Stimulated activated effector memory CD8-positive, alpha-beta T cell treated with anti-CD3 and anti-CD28 coated beads, Interleukin-12 subunit alpha, Interleukin-12 subunit beta, amount 100 ng/mL, for 72 hours (primary cell): ENCODE results near the gene CARD16.
"Not testable (repeated sequence)": the region's sequence is repeated elsewhere in the genome, so short reads cannot be mapped to it uniquely, and the experiment has no call there.

Source experiments
- ATAC-seq: fragments of 150-1000 bp; cut with Tn5 transposase; 2 replicates; pipeline ENCODE4 v1.10.0; 2021
- DNase-seq, 2 donors: peaks; one replicate each; pipeline ENCODE4 v3.0.0; 2021 to 2022; ENCODE audit warnings: low spot score in 2 of 2
- H3K27ac Mint-ChIP-seq: one replicate; pipeline ENCODE4 v1.8.0; 2022; ENCODE audit warnings: mild to moderate bottlenecking, mixed read lengths
- H3K36me3 Mint-ChIP-seq: one replicate; pipeline ENCODE4 v1.8.0; 2022; ENCODE audit warnings: mild to moderate bottlenecking, mixed read lengths
- H3K4me1 Mint-ChIP-seq: one replicate; pipeline ENCODE4 v1.8.0; 2022; ENCODE audit warnings: mixed read lengths
- H3K4me3 Mint-ChIP-seq: one replicate; pipeline ENCODE4 v1.8.0; 2022; ENCODE audit warnings: mild to moderate bottlenecking, mixed read lengths
- H3K9me3 Mint-ChIP-seq: one replicate; pipeline ENCODE4 v1.8.0; 2022; ENCODE audit warnings: mixed read lengths

CARD16 gene

DNA sequence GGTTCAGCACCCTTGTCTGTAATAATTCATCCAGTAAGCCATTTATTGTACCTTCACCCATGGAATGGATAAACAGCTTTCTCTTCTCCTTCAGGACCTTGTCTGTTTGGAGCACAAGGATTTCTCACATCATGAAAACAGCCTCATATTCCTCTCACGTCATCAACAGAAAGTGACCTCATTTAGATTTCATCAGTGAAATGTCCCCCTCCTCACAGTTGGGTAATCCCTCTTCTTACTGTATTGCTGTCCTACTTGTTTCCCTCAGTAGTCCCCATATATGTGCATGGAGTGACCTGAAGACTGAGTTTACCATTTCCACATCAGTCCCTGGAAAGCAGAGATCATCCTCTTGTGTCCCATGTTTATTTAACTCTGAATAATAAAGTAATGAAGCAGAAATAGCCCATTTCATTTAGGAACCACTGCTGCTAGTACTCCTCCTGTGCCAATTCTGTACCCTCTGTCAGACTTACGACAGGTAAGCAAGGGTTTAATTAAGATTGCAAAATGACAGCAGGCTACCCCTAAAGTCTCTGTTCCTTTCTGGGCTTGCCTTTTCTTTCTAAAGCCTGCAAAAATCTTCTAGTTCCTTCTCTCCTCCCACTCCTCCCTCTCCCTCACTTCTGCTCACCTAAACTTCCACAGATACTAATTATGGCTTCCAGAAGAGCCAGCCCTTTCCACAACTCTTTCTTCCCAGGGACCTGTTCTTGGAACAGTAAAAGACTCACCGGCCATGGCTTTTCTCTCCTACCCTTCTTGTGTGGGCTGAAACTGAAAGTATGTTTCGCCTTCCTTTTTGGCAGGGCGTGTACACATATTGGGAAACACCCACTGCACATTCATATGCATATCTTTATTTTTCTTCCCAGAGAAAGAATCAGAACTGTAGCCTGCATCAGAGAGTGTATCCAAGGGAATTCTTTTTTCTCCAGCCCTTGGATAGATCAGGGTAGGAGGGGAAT is at the start of gene CARD16:
Gene CARD16, minus strand, starts transcription at position 779 of the 968 bp plus-strand sequence. Its CDS starts 38 bp downstream, at position 741.
- H3K9me3 Mint-ChIP-seq, H3K36me3 Mint-ChIP-seq: not testable (repeated sequence)
- ATAC-seq (peak; percentile 91), DNase-seq (peak in 1 of 2 donors; percentile 65)
- H3K27ac Mint-ChIP-seq, result peak within 1 kb of the TSS; percentile 95
- peaks cover 59% of the 10 kb centered on the region for H3K4me1 Mint-ChIP-seq
- H3K4me3 Mint-ChIP-seq, result peak within 1 kb of the TSS; percentile 80

DNA sequence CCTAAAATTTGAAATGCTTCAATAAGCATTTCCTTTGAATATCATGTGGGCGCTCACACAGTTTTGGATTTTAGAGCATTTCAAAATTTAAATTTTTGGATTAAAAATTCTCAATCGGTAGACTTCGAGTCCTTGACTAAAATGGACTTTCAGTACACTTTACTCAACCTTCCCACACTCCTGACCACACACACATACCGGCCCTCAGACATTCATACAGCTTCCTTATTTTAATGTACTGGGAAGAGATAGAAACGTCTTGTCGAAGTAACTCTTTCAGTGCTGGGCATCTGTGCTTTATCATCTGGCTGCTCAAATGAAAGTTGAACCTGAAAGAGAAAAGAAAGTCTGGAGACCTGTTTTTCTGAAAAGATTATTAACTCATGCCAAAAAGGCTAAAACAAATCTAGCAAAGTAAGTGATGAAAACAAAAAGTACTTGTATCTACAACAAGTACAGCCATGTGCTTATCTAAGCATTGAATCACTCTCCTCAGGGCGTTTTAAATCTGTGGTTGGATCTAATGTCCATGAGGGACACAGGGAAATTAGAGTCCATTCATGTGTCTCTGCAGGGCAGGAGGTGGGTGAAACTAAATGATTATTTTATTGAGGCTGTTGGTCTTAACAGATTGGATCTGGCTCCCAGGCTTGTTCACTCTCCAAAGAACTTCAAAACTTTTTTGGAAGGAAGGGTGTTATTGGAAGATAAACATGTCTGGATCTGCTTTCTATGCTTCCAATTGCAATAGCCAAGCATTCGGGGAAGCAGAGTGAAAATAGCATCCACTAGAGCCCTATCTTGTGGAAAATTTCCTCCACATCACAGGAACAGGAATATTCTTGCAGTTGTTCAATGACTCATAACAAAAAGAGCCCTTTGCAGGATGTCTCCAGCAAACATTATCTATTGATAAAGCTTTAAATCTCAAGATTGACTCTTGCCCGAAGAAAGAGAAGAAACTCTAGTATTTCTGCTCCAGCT is 47.4 kb upstream of the CARD16 start:
- DNase-seq, result no peak
- H3K36me3 Mint-ChIP-seq, result no peaks in the 10 kb centered on the region
- ATAC-seq, result no peak
- H3K4me1 Mint-ChIP-seq, result no peaks in the 10 kb centered on the region
- no peak overlapping the region for H3K27ac Mint-ChIP-seq
- H3K4me3 Mint-ChIP-seq, result no peak overlapping the region
- H3K9me3 Mint-ChIP-seq, result no peaks in the 10 kb centered on the region

DNA sequence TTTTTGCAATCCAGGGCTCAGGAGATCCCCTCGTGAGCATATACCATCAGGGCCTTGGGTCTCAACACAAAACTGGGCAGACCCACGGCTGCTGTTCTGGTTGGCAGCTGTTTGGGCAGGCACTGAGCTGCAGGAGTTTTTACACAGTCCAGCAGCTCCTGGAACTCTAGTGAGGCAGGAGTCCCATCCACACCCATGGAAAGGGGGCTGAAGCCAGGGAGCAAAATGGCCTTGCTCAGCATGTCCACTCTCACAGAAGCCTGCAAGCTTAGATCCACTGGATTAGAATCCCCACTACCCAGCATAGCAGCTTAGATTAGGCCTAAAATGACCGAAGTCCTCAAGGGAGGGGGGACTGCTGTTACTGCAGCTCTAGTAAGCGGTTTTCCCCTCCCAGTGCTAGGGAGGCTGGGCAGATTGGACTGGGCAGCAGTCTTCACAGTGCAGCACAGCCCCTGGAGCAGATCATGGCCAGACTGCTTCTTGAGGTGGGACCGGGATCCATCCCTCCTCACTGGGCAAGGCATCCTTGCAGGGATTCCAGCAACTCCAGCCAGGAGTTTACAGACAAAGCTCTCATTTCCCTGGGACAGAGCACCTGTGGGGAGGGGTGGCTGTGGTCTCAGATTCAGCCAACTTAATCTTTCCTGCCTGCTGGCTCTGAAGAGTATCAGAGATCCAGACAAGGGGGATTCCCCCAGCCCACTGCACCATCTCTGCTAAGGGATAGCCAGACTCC is 36.4 kb upstream of the CARD16 start:
- Mint-ChIP-seq H3K9me3 (no peaks in the 10 kb centered on the region), H3K27ac (no peak overlapping the region), H3K4me1 (peaks cover 33% of the 10 kb centered on the region), H3K36me3 (no peaks in the 10 kb centered on the region), H3K4me3 (no peak overlapping the region)
- no peak for ATAC-seq
- no peak for DNase-seq

DNA sequence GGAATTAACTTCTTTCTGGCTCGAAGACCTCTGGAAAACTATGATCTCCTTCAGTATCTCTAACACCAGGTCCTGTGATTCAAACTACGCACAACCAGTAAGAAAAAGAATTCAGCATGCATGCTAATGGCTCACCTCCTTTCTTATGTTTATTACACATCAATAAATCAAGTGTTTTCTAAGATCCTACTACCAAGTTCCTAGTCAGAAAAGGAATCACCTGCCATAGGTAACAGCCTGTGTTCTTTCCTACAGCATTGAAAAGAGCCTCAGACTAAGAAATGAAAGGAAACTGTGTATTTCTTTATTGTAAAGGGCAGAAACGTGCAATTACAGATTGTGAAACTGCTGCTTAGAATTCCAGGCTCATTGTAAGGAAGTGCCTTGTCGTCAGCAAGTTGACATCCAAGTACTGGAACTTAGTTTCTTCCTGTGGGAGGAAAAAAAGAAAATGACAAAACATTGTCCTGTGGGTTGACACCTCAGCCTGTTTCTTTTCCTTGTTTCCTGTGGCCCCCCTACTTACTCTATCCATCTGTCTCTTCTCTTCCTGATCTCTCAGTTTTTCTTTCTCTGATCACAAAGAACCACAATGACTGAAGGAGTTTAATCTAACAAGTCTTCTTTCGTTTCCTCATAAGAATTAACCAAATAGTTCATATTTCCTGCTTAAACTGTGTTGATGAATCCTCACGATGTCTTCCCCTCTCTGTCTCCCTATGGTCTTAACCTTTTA is 35.2 kb upstream of the CARD16 start:
- Mint-ChIP-seq H3K27ac (peak overlapping the region; percentile 32), H3K4me1 (peaks cover 33% of the 10 kb centered on the region)
- H3K4me3 Mint-ChIP-seq, H3K36me3 Mint-ChIP-seq, ATAC-seq, DNase-seq, H3K9me3 Mint-ChIP-seq: not testable (repeated sequence)

DNA sequence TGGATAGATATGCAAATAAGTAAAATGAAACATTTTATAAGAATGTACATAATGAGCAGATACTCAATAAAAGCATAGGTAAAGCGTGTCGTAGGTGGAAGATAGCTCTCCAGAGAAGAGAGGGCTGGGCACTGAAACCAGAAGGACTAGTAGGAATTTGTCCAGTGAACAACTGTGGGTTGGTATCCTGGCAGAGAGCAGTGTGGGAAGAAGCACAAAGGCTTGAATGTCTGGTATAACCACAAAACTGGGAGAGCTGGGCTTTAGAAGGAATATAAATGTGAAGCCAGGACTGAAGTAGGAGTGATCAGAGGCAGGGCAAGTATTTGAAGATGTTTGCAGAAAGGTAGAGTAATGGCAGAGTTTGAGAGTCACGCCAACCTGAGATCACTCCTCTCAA is 33.1 kb upstream of the CARD16 start:
- H3K27ac Mint-ChIP-seq, result no peak overlapping the region
- no peaks in the 10 kb centered on the region for H3K9me3 Mint-ChIP-seq
- no peak overlapping the region for H3K4me3 Mint-ChIP-seq
- ATAC-seq (no peak), DNase-seq (no peak)
- peaks cover 33% of the 10 kb centered on the region for H3K4me1 Mint-ChIP-seq
- H3K36me3 Mint-ChIP-seq, result no peaks in the 10 kb centered on the region

DNA sequence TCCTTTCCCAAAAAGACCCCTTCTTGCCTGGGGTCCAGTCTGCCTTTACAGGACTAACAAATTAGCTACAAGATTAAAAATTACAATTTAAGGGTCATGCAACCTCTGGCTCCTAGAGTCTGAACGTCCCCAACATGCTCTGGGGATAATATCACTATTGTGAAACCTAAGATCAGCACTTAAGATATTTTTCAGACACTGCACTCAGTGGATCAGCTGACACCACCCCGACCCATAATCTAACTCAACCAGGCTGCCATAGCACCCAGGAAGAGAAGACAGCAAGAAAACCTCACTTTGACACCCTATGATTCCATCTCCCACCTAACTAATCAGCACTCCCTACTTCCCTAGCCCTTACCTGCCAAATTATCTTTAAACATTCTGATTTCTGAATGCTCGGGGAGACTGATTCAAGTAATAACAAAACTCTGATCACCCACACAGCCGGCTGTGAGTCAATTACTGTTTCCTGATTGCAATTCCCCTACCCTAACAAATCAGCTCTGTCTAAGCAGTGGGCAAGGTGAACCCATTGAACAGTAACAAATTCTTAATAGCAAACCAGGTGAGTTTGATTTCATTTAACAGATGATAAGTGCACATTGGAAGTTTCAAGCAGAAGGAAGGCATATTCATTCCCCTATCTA is 32.1 kb upstream of the CARD16 start:
- ATAC-seq (peak; percentile 98), DNase-seq (peak in 1 of 2 donors; percentile 55)
- H3K4me1 Mint-ChIP-seq, result peaks cover 33% of the 10 kb centered on the region
- H3K9me3 Mint-ChIP-seq, H3K36me3 Mint-ChIP-seq: not testable (repeated sequence)
- H3K4me3 Mint-ChIP-seq, result peak overlapping the region; percentile 37
- peak overlapping the region; percentile 12 for H3K27ac Mint-ChIP-seq

DNA sequence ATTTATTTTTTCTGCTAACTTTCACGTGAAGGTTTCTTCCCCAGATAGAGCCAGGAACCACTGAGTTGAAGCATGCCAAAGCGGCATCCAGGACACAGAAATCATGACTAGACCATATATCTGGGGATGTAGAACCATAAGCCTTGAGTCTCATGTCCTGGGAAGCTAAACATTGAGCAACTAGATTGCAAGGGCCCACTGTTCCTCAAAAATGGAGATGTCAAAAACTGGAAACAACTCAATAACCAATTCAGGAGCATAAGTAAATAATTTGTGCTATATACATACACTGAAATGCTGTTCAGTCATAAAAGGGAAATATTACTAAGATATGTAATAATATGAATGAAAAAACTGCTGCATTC is 29.0 kb upstream of the CARD16 start:
- DNase-seq (no peak), ATAC-seq (no peak)
- no peak overlapping the region for H3K4me3 Mint-ChIP-seq
- no peaks in the 10 kb centered on the region for H3K36me3 Mint-ChIP-seq
- no peak overlapping the region for H3K27ac Mint-ChIP-seq
- peaks cover 33% of the 10 kb centered on the region for H3K4me1 Mint-ChIP-seq
- no peaks in the 10 kb centered on the region for H3K9me3 Mint-ChIP-seq

DNA sequence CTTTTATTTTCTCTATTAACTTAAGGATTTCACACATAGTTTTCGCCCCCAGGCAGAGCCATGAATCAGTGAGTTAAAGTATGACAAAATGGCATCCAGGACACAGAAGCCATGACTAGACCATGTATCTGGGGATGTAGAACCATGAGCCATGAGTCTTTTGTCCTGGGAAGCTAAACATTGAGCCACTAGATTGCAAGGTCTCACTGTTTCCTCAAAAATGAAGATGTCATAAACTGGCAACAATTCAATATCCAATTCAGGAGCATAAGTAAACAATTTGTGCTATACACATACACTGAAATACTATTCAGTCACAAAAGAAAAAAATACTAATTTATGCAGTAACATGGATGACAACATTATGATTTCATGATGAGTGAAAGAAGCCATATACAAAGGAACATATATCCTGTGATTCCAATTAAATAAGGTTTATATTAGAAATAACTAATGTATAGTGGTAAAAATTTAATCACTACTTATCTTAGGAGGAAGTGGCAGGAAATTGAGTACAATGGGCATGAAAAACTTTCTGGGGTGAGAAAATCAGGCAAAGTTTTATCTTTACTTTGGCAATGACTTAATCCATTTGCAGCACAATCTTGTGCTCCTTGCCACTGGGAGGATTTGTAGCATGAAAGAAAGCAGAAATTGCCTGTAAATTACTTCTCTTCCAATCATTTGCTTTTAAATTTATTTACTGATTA is 28.5 kb upstream of the CARD16 start:
- Mint-ChIP-seq H3K27ac (no peak overlapping the region), H3K4me3 (no peak overlapping the region), H3K4me1 (peaks cover 33% of the 10 kb centered on the region), H3K36me3 (no peaks in the 10 kb centered on the region), H3K9me3 (no peaks in the 10 kb centered on the region)
- no peak for DNase-seq
- no peak for ATAC-seq

DNA sequence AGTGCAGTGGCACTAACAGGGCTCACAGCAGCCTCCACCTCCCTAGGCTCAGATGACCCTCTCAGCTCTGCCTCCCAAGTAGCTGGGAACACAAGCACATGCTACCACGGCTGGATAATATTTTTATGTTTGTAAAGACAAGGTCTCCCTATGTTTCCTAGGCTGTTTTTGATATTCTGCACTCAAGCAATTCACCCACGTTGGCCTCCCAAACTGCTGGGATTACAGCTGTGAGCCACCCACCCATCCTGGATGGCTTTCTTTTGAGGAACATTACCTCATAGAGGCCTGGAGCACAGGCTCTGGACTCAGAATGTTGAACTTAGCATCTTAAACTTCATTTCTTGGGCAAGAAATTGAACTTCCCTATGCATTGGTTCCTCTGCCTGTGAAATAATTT is 26.9 kb upstream of the CARD16 start:
- H3K36me3 Mint-ChIP-seq, result not testable (repeated sequence)
- peaks cover 21% of the 10 kb centered on the region for H3K4me1 Mint-ChIP-seq

DNA sequence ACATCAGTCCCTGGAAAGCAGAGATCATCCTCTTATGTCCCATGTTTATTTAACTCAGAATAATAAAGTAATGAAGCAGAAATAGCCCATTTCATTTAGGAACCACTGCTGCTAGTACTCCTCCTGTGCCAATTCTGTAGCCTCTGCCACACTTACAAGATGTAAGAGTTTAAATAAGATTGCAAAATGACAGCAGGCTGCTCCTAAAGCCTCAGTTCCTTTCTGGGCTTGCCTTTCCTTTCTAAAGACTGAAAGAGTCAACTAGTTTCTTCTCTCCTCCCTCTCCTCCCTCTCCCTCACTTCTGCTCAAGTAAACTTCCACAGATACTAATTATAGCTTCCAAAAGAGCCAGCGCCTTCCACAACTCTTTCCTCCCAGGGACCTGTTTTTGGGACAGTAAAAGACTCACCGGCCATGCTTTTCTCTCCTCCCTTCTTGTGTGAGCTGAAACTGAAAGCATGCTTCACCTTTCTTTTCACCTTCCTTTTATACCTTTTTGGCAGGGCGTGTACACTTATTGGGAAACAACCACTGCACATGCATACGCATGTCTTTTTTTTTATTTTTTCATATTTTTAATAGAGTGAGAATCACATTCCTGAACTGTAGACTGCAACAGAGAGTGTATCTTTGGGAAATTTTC is 26.1 kb upstream of the CARD16 start:
- H3K27ac Mint-ChIP-seq, result peak overlapping the region; percentile 18
- no peaks in the 10 kb centered on the region for H3K36me3 Mint-ChIP-seq
- H3K4me3 Mint-ChIP-seq, result peak overlapping the region; percentile 36
- H3K9me3 Mint-ChIP-seq, result no peaks in the 10 kb centered on the region
- peaks cover 17% of the 10 kb centered on the region for H3K4me1 Mint-ChIP-seq
- ATAC-seq (no peak), DNase-seq (no peak)

More for the DNA sequence above, 26.9 kb upstream of the CARD16 start:
- H3K4me3 Mint-ChIP-seq, ATAC-seq, H3K9me3 Mint-ChIP-seq, H3K27ac Mint-ChIP-seq, DNase-seq: not testable (repeated sequence)

DNA sequence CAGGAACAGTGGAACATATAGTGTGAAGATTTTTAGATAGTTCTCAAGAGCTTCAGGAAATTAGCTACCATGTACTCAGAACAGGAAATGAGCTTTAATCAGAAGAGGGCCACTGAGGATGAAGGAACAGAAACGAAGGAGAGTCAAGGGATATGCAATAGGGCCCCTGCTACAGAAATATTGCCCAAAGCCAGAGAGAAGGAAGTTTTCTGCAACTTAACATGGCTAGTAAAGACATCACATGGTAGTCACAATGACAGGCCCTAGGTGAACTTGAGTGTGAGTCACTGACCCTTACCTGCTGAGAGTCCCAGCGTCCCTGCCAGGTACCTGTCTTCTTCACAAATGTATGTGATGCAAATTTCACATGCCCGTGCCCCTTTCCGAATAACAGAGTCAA is 25.2 kb upstream of the CARD16 start:
- Mint-ChIP-seq H3K27ac (no peak overlapping the region), H3K4me3 (peak overlapping the region; percentile 36), H3K9me3 (no peaks in the 10 kb centered on the region), H3K4me1 (peaks cover 17% of the 10 kb centered on the region), H3K36me3 (no peaks in the 10 kb centered on the region)
- DNase-seq (no peak), ATAC-seq (peak; percentile 57)

DNA sequence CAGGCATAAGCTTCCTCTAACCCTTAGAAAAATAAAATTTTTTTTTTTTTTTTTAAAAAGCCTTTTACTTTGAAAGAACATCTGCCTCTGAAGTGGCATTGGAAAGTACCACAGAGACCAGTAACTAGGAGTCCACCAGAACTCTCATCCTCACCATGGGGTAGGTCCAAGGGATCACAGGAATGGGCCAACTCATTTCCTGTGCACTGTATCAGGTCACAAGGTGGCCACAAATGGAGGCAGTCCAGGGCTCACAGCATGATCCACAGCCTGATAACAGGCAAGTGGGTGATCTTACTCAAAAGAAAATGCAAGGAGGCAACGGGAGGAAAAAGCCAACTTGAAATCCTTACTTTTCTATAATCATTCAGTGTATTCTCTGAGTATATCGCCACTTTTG is 24.6 kb upstream of the CARD16 start:
- not testable (repeated sequence) for H3K9me3 Mint-ChIP-seq, H3K36me3 Mint-ChIP-seq, DNase-seq, H3K27ac Mint-ChIP-seq
- H3K4me3 Mint-ChIP-seq, result peak overlapping the region; percentile 36
- peak; percentile 52 for ATAC-seq
- peaks cover 17% of the 10 kb centered on the region for H3K4me1 Mint-ChIP-seq
